Lower leg skin (tissue), 3 donors: ENCODE measurements around the gene KCNG4.

ENCODE experiments used
- POLR2A ChIP-seq, 2 donors: fragments of 450-650 bp; IDR thresholded peaks; one replicate each; pipeline ENCODE4 v1.6.1; 2016 to 2017; ENCODE audit warnings: antibody characterized with exemption in 2 of 2, mild to moderate bottlenecking in 1 of 2, moderate library complexity in 1 of 2
- TF ChIP-seq, protein P1 (sequence below), 3 donors: fragments of 450-650 bp; IDR thresholded peaks; one replicate each; pipeline ENCODE4 v1.5.1; 2016; ENCODE audit warnings: antibody characterized with exemption in 3 of 3, mild to moderate bottlenecking in 3 of 3, moderate library complexity in 2 of 3

DNA sequence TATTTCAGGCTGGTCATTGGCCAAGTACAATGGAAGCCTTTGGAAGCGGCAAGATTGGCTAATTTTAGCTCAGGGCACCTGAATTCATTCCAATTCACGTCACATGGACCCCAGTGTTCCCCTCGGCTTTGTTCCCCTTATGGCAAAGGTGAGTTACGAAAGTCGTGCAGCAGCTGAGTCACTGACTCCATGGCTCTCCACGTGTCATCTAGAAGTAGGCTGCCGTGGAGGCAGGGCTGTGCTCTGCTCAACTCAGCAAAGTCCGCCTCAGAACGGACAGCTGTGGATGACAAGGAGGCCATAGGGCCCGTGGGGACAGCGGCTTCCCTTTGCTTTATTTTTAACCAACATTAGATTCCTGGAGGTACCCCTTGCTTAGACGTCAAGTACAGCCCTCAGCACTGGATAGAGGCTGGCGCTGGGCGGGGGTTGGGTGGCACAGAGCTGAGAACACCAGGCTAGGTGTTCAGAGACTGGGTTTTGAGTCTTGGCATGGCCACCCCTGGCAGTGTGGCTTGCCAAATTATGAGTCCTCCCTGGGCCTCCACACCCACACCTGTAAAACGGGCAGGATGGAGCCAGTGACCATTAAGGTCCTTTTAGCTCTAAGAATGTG, 25.3 kb downstream of the KCNG4 start:
- TF ChIP-seq, protein P1, sequence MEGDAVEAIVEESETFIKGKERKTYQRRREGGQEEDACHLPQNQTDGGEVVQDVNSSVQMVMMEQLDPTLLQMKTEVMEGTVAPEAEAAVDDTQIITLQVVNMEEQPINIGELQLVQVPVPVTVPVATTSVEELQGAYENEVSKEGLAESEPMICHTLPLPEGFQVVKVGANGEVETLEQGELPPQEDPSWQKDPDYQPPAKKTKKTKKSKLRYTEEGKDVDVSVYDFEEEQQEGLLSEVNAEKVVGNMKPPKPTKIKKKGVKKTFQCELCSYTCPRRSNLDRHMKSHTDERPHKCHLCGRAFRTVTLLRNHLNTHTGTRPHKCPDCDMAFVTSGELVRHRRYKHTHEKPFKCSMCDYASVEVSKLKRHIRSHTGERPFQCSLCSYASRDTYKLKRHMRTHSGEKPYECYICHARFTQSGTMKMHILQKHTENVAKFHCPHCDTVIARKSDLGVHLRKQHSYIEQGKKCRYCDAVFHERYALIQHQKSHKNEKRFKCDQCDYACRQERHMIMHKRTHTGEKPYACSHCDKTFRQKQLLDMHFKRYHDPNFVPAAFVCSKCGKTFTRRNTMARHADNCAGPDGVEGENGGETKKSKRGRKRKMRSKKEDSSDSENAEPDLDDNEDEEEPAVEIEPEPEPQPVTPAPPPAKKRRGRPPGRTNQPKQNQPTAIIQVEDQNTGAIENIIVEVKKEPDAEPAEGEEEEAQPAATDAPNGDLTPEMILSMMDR (IDR thresholded peaks at IDR 0.05) = no peak
- no peak for TF ChIP-seq POLR2A (IDR thresholded peaks at IDR 0.05)
